Measurements from ENCODE around the gene RSKR. TPM values are rescaled to one million over a fixed set of nuclear protein-coding genes. Genes with fewer than 3 reads are reported as not detected.

The RSKR gene
- total and polyA plus RNA-seq, 2 experiments from 2014 or later = 7.5 to 38.8 TPM

DNA sequence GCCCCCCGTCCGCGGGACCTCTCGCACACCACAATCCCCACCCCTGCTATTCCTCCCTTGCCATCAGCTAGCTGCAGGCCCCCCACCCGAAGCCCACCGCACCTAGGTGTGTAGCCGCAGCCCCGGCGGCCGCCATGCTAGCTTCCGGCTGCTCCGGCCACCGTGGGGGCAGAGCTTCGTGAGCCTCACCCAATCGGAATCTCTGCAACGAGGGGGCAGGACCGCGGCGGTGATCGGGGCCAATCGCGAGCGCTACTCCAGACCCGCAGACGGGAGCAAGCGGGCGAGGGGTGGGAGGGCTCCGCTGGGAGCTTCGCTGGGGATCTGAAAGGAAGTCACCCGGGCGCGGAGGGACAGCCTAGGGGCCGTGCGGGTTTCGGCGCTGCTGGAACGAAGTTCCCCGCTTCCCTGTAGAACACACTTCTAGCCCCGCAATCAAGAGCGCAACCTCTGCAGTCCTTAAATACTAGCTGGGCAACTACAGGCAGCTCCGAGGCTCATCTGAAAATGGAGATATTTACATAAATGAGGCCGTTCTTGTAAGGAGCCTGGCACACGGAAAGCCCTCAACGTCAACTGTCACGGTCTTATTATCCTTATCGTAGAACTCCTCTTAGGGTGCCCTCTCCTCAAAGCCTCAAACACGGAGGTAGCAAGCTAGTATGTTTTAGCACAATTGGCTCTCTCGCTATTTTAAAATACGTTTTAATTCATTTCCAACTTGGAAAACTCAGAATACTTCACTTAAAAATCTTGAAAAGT is 42.4 kb downstream of the RSKR start, which contains the start of gene PIGS:
Gene PIGS, minus strand, starts transcription at position 164 of the 762 bp plus-strand sequence. Its CDS starts 28 bp downstream, at position 136.
- Histone ChIP-seq H4K20me1 (replicated peaks; ENCODE audit: insufficient read depth) (peaks cover 3% of the 10 kb centered on the region), H3K9me2 (ENCODE audit: insufficient read depth) (no peaks in the 10 kb centered on the region), H3K36me3 (ENCODE audit: insufficient read depth) (no peaks in the 10 kb centered on the region; the same call in none of the 2 replicates), H3K79me2 (replicated peaks; ENCODE audit: insufficient read depth) (peaks cover 37% of the 10 kb centered on the region), H3K27me3 (ENCODE audit: insufficient read depth) (peaks cover 4% of the 10 kb centered on the region; the same call in 1 of the 2 replicates), H3K4me1 (ENCODE audit: insufficient read depth) (peaks cover 24% of the 10 kb centered on the region), H3K27ac (ENCODE audit: low read depth) (0 out of 2 replicates have a peak within 1 kb of the TSS, but pooled peaks have one; percentile 69), H3F3A (replicated peaks; ENCODE audit: low read depth) (peaks cover 4% of the 10 kb centered on the region; the same call in 1 of the 2 replicates), H2AFZ (peak within 1 kb of the TSS; percentile 99), H3K4me2 (peak within 1 kb of the TSS; percentile 97), H3K4me3 (peak within 1 kb of the TSS; percentile 95)
- peaks cover 27% of the 10 kb centered on the region for H3K4me1 Mint-ChIP-seq
- peaks cover 11% of the 10 kb centered on the region; the same call in 1 of the 3 replicates for H3K36me3 Mint-ChIP-seq (ENCODE audit: low read depth)
- H3K27ac Mint-ChIP-seq = peak within 1 kb of the TSS; percentile 90
- ATAC-seq (peak; percentile 96), DNase-seq (ENCODE audit: low spot score) (peak; percentile 98)
- no peaks in the 10 kb centered on the region for H3K9me3 Mint-ChIP-seq
- TF ChIP-seq ZNF331 (CRISPR knock-in tag; IDR thresholded peaks at IDR 0.05; ENCODE audit: low read depth) (no peak), POLR2AphosphoS5 (IDR thresholded peaks at IDR 0.05; ENCODE audit: low read depth) (peak; percentile 89), STAT1 (IDR thresholded peaks at IDR 0.05; ENCODE audit: unreplicated experiment) (no peak)
- TF ChIP-seq, protein P1, sequence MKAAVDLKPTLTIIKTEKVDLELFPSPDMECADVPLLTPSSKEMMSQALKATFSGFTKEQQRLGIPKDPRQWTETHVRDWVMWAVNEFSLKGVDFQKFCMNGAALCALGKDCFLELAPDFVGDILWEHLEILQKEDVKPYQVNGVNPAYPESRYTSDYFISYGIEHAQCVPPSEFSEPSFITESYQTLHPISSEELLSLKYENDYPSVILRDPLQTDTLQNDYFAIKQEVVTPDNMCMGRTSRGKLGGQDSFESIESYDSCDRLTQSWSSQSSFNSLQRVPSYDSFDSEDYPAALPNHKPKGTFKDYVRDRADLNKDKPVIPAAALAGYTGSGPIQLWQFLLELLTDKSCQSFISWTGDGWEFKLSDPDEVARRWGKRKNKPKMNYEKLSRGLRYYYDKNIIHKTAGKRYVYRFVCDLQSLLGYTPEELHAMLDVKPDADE (IDR thresholded peaks at IDR 0.05) = peak; percentile 53; the same call in 1 of the 2 replicates
- TF ChIP-seq, protein P2, sequence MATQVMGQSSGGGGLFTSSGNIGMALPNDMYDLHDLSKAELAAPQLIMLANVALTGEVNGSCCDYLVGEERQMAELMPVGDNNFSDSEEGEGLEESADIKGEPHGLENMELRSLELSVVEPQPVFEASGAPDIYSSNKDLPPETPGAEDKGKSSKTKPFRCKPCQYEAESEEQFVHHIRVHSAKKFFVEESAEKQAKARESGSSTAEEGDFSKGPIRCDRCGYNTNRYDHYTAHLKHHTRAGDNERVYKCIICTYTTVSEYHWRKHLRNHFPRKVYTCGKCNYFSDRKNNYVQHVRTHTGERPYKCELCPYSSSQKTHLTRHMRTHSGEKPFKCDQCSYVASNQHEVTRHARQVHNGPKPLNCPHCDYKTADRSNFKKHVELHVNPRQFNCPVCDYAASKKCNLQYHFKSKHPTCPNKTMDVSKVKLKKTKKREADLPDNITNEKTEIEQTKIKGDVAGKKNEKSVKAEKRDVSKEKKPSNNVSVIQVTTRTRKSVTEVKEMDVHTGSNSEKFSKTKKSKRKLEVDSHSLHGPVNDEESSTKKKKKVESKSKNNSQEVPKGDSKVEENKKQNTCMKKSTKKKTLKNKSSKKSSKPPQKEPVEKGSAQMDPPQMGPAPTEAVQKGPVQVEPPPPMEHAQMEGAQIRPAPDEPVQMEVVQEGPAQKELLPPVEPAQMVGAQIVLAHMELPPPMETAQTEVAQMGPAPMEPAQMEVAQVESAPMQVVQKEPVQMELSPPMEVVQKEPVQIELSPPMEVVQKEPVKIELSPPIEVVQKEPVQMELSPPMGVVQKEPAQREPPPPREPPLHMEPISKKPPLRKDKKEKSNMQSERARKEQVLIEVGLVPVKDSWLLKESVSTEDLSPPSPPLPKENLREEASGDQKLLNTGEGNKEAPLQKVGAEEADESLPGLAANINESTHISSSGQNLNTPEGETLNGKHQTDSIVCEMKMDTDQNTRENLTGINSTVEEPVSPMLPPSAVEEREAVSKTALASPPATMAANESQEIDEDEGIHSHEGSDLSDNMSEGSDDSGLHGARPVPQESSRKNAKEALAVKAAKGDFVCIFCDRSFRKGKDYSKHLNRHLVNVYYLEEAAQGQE (IDR thresholded peaks at IDR 0.05; ENCODE audit: unreplicated experiment) = peak; percentile 2
- peaks cover 17% of the 10 kb centered on the region for H3K27me3 Mint-ChIP-seq (ENCODE audit: insufficient read depth, low read depth, poor library complexity)
- peak within 1 kb of the TSS; percentile 97 for H3K4me3 Mint-ChIP-seq

- Mint-ChIP-seq H3K27ac (peak overlapping the region; percentile 90), H3K9me3 (no peaks in the 10 kb centered on the region), H3K4me3 (peak overlapping the region; percentile 97), H3K27me3 (ENCODE audit: insufficient read depth, low read depth, poor library complexity) (peaks cover 15% of the 10 kb centered on the region), H3K36me3 (ENCODE audit: low read depth) (peaks cover 11% of the 10 kb centered on the region; the same call in 1 of the 3 replicates), H3K4me1 (peaks cover 22% of the 10 kb centered on the region)
- Histone ChIP-seq H3K79me2 (replicated peaks; ENCODE audit: insufficient read depth) (peaks cover 43% of the 10 kb centered on the region), H3K4me1 (ENCODE audit: insufficient read depth) (peaks cover 20% of the 10 kb centered on the region), H3K36me3 (ENCODE audit: insufficient read depth) (no peaks in the 10 kb centered on the region; the same call in none of the 2 replicates), H3F3A (replicated peaks; ENCODE audit: low read depth) (peaks cover 4% of the 10 kb centered on the region; the same call in 1 of the 2 replicates), H2AFZ (peak overlapping the region; percentile 96), H4K20me1 (replicated peaks; ENCODE audit: insufficient read depth) (peaks cover 3% of the 10 kb centered on the region), H3K4me2 (peak overlapping the region; percentile 97), H3K27ac (ENCODE audit: low read depth) (0 out of 2 replicates have a peak overlapping the region, but pooled peaks have one; percentile 69), H3K4me3 (peak overlapping the region; percentile 95), H3K27me3 (ENCODE audit: insufficient read depth) (peaks cover 4% of the 10 kb centered on the region; the same call in 1 of the 2 replicates), H3K9me2 (ENCODE audit: insufficient read depth) (no peaks in the 10 kb centered on the region)
- ATAC-seq (peak; percentile 49), DNase-seq (ENCODE audit: low spot score) (peak; percentile 71)
- TF ChIP-seq ZNF462 (CRISPR knock-in tag; IDR thresholded peaks at IDR 0.05) (no peak), ZNF331 (CRISPR knock-in tag; IDR thresholded peaks at IDR 0.05; ENCODE audit: low read depth) (no peak), POLR2AphosphoS5 (IDR thresholded peaks at IDR 0.05; ENCODE audit: low read depth) (no peak), ZNF114 (CRISPR knock-in tag; IDR thresholded peaks at IDR 0.05) (no peak)
Measured at GRCh38 chr17:28570716-28571360, 43.1 kb downstream of the RSKR start.
